ENCODE measurements around the gene PITX3. TPM values are rescaled to one million over a fixed set of nuclear protein-coding genes. Genes with fewer than 3 reads are reported as not detected.

The PITX3 gene
- total and polyA plus RNA-seq, 2 donors (not counting 3 experiments of a cell fraction or from before 2014, with no cell fraction given), result not detected

- no peak overlapping the region for H2AFZ ChIP-seq (ENCODE audit: low read depth, low read length)
- no peak for TF ChIP-seq POLR2AphosphoS5 (IDR thresholded peaks at IDR 0.05; ENCODE audit: insufficient read depth, low read depth, low read length)
- TF ChIP-seq MAX (IDR thresholded peaks at IDR 0.05; ENCODE audit: insufficient read depth, insufficient read length), result no peak
- no peak for TF ChIP-seq CTCF (IDR thresholded peaks at IDR 0.05; ENCODE audit: extremely low read depth in 1 of 2, insufficient read depth in 1 of 2, low read depth in 1 of 2, low read length in 2 of 2)
- no peak for TF ChIP-seq GATA2 (IDR thresholded peaks at IDR 0.05; ENCODE audit: insufficient read depth, insufficient read length, low read depth, low read length)
- TF ChIP-seq MYC (IDR thresholded peaks at IDR 0.05; ENCODE audit: low read depth, low read length), result no peak
- TF ChIP-seq POLR2A (IDR thresholded peaks at IDR 0.05; ENCODE audit: low read depth, low read length), result no peak
- no peak for TF ChIP-seq FOS (IDR thresholded peaks at IDR 0.05; ENCODE audit: borderline replicate concordance, insufficient read depth, low read length)
- TF ChIP-seq JUN (IDR thresholded peaks at IDR 0.05; ENCODE audit: borderline replicate concordance, insufficient read depth, insufficient read length, low read depth), result no peak
- H3K9me1 ChIP-seq (replicated peaks; ENCODE audit: control insufficient read depth, extremely low read depth, insufficient read depth, low read length), result no peaks in the 10 kb centered on the region
- H3K4me3 ChIP-seq (replicated peaks in 1 of 3; ENCODE audit: insufficient read depth in 1 of 3, low read depth in 1 of 3, low read length in 3 of 3), result no peak overlapping the region
- no TSS peak for BruUV-seq (replicated peaks)
- H3K4me2 ChIP-seq (ENCODE audit: insufficient read depth, low read length), result no peak overlapping the region
- no peaks in the 10 kb centered on the region for H3K79me2 ChIP-seq (ENCODE audit: control insufficient read depth, insufficient read depth, low read length)
- H3K36me3 ChIP-seq (ENCODE audit: control insufficient read depth in 2 of 2, extremely low read depth in 1 of 2, insufficient read depth in 2 of 2, low read length in 2 of 2), result no peaks in the 10 kb centered on the region
- no peaks in the 10 kb centered on the region for H3K4me1 ChIP-seq (ENCODE audit: control insufficient read depth, extremely low read depth, insufficient read depth, low read length)
- CTCF ChIA-PET, result interaction anchor here (0.7 kb wide), 1 partner anchor 153 kb away, joined by 4 read pairs; no protein-coding TSS in a partner anchor
- dilution Hi-C loops (cut with MboI; ENCODE audit: extremely low pct_ligation_motif_present, low sequenced_read_pairs) (no loop called here), intact Hi-C loops (cut with micrococcal nuclease) (no loop called here)
- no peak overlapping the region for H3K27ac ChIP-seq (ENCODE audit: insufficient read depth, low read depth, low read length)
- no peak overlapping the region for H3K9ac ChIP-seq (replicated peaks; ENCODE audit: extremely low read depth, insufficient read depth, low read length)
- no peaks in the 10 kb centered on the region for H3K9me3 ChIP-seq (replicated peaks; ENCODE audit: control insufficient read depth, insufficient read depth, low read length)
- no peaks in the 10 kb centered on the region for H4K20me1 ChIP-seq (replicated peaks; ENCODE audit: control insufficient read depth, extremely low read depth, insufficient read depth, low read length)
- POLR2A ChIA-PET, result no interaction called here
- no peak for DNase-seq (ENCODE audit: low read depth, low spot score)
- peaks cover 5 to 13% of the 10 kb centered on the region in 2 experiments for H3K27me3 ChIP-seq (ENCODE audit: control insufficient read depth in 2 of 2, insufficient read depth in 2 of 2, low read length in 2 of 2)
- FAIRE-seq, result no peak
Measured at GRCh38 chr10:102195296-102195870, 45.9 kb downstream of the PITX3 start.
